Adrenal gland (tissue), 5 donors: ENCODE data around the gene CLEC10A.

Source experiments
- POLR2A ChIP-seq, 2 donors: fragments of 450-650 bp; IDR thresholded peaks; one replicate each; pipeline ENCODE4 v1.6.1; 2017; ENCODE audit warnings: antibody characterized with exemption in 2 of 2, mild to moderate bottlenecking in 2 of 2, moderate library complexity in 1 of 2
- TF ChIP-seq, protein P1 (sequence below), 6 experiments: fragments of 450-650 bp in 4 of 6; fragments of 200-600 bp in 2 of 6; sonication (generic) in 1 of 6; IDR thresholded peaks; 1 replicate in 5 of 6; 2 replicates in 1 of 6; pipeline versions ENCODE4 v1.5.1 to v1.8.0; 2016 to 2021; ENCODE audit warnings: antibody characterized with exemption in 6 of 6, mild to moderate bottlenecking in 2 of 6, moderate library complexity in 1 of 6
- donor health status: DM: no; HTN: no; CAD: no.

DNA sequence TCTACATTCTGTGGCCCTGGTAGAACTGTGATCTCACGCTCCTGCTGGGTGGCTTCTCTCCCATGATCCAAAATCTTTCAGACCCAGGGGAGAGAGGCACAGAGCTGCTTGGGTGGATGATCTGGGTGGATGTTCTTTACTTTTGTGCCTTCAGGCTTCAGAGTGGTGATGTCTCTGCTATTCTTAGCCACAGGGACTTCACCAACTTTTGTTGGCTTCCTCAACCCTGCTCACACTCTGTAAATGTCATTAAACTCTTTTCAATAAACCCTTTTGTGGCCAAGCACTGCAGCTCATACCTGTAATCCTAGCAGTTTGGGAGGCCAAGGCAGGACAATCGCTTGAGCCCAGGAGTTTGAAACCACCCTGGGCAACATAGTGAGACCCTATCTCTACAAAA, 7.6 kb downstream of the CLEC10A start:
- TF ChIP-seq, protein P1, sequence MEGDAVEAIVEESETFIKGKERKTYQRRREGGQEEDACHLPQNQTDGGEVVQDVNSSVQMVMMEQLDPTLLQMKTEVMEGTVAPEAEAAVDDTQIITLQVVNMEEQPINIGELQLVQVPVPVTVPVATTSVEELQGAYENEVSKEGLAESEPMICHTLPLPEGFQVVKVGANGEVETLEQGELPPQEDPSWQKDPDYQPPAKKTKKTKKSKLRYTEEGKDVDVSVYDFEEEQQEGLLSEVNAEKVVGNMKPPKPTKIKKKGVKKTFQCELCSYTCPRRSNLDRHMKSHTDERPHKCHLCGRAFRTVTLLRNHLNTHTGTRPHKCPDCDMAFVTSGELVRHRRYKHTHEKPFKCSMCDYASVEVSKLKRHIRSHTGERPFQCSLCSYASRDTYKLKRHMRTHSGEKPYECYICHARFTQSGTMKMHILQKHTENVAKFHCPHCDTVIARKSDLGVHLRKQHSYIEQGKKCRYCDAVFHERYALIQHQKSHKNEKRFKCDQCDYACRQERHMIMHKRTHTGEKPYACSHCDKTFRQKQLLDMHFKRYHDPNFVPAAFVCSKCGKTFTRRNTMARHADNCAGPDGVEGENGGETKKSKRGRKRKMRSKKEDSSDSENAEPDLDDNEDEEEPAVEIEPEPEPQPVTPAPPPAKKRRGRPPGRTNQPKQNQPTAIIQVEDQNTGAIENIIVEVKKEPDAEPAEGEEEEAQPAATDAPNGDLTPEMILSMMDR (IDR thresholded peaks at IDR 0.05): no peak
- TF ChIP-seq POLR2A (IDR thresholded peaks at IDR 0.05): no peak
